Activated T-cell treated with anti-CD3 and anti-CD28 coated beads, Interleukin-2, amount 50 U/mL, for 4 hours (primary cell): Measurements from ENCODE around the gene SCYL3. TPM values are rescaled to one million over a fixed set of nuclear protein-coding genes. Genes with fewer than 3 reads are reported as not detected.

ENCODE experiments used
- total RNA-seq, 3 donors: library from RNA; stranded (reverse); gene quantifications; one replicate each; pipeline ENCODE4 v1.2.1, GENCODE V29; 2021

SCYL3 gene
- total RNA-seq, 3 donors from 2014 or later, result 7.6 to 7.8 (median 7.7) TPM

Other genes starting within 250 kb of the SCYL3 start
- gene SELL, start 182.3 kb downstream of the SCYL3 start, total RNA-seq, result 100 to 1,000 TPM in 2 of 3 donors, 10 to 100 TPM in 1; 95.7 to 129 (median 112) TPM
- not detected for gene SELE, start 159.8 kb downstream of the SCYL3 start, total RNA-seq
- gene METTL18, start 99.0 kb downstream of the SCYL3 start, total RNA-seq, result 10 to 100 TPM in 1 of 3 donors, 1 to 10 TPM in 2; 8.0 to 12.1 (median 9.1) TPM
- 10 to 100 TPM in 1 of 3 donors, 1 to 10 TPM in 2; 8.4 to 10.1 (median 9.1) TPM for gene KIFAP3, start 180.8 kb upstream of the SCYL3 start, total RNA-seq